AML-193 (cell line): Measurements from ENCODE around the gene CD151.

ENCODE experiments used
- DNase-seq, 2 experiments: peaks; one replicate each; lab custom pipeline; 2025; lab: John Stamatoyannopoulos, UW

CD151 gene

DNA sequence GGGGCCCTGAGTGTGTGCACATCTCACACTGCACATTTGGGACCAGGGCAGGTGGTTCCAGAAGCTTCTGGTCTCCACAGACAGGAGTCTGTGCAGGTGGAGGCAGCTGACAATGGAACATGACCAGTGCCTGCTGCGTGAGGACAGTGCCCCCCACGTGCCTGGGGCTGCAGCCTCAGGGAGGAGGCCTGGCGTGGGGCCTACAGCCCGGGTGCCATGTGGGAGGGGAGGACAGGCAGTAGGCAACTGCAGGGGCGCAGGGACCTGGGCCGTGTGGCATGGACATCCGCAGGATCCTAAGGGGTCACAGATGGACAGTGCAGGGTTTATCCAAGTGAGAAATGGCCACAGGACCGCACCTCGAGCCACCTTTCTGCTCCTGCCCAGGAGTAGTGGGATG lies 38.7 kb downstream of the CD151 start:
- DNase-seq, result no peak

DNA sequence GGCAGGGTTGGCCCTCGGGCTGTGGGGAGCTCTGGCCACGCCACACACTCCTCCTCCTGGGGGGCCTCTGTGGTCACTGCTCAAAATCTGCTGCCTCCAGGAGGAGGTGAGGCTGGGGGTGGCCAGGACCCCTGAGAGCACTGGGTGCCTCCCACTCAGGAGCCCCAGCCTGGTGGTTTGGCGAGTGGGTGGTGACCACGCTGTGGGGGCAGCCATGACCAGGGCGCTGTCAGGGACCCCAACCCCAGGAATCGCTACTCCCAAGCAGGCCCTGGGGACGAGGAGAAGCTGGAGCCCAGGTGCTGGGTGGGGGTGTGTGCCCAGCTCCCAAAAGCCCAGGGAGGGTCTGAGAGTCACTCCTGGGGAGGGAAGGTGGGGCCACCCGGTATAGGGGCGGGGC lies 40.0 kb downstream of the CD151 start:
- DNase-seq, result no peak

DNA sequence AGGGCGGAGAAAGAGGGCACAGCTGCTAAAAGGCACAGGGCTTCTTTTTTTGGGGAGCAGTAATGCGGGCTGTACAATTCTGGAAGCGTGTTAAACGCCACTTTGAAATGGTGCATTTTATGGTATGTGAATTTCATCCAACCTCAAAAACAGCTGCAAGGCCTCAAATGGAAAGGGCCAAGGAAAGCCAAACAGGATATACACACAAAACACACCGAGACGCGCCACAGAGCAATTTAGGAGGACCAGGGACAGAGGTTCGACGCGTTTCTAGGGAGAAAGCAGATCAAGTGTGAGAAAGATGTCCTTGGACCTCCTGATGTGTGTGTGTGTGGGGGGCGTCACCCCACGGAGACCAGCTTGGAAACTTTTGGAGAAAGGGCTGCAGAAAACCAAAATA lies 41.0 kb downstream of the CD151 start:
- DNase-seq, result no peak

DNA sequence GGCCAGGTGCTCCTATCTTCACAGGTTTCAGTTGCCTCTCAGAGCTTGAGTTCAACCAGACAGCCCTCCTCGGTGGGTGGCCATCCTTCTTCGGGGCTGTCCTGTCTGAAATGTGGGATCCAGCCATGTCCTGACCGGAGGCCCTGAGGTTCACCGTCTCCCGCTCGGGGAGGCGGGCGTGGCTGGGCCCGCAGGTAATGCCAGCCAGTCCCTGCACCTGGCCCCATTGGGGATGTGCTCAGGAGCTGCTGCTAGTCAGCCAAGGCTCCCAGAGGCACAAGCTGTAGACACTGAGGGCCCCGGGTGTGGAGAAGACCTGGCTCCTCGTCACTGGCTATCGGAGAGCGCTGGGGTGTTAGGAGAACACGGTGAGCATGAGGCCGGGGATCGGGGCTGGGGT lies 42.5 kb downstream of the CD151 start:
- DNase-seq, result no peak

DNA sequence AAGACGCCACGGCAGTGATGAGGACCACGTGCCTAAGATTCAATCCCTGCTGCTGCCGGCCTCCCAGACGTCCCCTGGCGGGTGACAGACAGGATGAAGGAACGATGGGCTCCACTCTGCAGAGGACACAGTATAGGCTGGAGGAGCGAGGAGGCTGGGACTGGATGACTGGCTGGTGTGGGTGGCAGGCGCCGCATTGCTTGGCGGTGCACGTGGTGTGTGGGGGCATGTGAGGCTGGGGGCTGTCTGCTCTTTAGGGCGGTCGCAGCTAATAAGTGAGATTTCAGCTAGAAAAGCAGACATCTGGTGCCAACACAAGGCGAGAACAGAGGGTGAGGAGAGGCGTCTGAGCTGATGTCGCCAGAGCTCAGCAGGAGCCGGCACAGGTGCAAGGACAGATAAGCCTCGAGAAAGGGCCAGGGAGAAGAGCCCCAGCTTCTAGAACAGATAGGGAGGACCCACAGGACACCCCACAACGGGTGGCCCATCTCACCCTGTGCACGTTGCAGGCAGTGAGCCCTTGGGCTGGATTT lies 43.1 kb downstream of the CD151 start:
- DNase-seq, result no peak

DNA sequence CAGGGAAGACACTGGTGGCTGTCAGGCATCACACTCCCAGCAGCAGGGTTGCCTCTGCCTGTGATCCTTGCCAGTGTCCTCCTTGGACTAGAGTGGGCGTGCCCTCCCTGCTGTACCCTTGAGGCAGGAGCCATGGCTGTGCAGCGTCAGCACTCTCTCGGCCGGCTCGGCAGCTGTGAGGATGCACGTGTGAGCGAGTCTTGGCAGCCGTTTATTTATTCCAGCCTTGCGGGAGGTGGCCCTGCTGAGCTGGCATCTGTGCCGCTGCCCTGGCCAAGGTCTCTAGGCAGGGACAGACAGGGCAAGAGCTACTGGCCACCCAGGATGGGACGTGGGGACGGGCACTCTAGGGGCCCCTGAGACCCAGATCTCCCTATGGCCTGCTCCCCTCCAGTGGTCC lies 43.8 kb downstream of the CD151 start:
- DNase-seq, result no peak

DNA sequence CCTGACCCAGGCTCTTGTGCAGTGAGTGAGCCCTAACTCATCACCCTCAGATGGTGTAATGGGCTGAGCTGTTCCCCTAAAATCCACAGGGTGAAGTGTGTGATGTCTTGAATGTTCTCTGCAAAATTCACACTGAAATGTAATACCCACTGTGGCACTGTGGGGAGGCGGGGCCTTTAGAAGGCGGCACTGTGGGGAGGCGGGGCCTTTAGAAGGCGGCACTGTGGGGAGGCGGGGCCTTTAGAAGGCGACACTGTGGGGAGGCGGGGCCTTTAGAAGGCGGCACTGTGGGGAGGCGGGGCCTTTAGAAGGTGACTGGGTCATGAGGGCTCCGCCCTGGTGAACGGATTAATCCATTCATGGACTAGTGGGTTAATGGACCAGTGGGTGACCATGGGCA lies 44.8 kb downstream of the CD151 start:
- no peak for DNase-seq

DNA sequence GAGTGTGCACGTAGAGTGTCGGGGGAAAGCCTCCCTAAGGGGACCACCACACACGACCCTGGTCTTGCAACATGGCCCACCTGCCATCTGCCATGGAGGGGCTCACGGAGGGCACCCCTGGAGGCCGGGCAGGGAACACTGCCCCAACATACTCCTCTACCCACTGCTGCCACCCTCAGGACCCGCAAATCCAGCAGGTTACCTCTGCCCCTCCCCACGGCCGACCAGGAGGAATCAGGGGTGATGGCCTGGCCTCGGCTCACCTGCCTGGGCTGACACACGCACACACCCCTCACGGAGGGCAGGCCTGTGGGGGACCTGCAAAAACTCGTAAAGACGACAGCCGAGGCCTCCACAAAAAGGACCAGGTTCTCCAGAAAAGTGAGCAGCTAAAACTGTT lies 47.7 kb downstream of the CD151 start:
- no peak for DNase-seq

DNA sequence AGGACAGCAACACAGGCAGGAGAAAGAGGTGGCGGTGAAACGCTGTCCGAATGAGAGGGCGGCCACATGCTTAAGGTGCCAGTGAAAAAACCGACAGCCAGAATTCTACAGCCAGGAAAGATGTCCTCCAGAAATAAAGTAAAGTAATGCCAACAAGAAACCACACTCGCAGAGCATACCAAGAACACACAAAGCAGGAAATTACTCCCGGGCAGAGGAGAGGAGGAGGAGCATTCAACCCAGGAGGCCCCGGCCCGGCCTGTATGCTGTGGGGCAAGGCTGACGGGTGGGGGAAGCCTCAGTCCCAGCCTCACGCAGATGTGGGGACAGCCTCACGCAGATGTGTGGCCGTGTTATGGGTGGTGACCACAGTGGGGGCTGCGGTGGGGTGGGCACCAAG lies 49.8 kb downstream of the CD151 start:
- DNase-seq, result no peak

DNA sequence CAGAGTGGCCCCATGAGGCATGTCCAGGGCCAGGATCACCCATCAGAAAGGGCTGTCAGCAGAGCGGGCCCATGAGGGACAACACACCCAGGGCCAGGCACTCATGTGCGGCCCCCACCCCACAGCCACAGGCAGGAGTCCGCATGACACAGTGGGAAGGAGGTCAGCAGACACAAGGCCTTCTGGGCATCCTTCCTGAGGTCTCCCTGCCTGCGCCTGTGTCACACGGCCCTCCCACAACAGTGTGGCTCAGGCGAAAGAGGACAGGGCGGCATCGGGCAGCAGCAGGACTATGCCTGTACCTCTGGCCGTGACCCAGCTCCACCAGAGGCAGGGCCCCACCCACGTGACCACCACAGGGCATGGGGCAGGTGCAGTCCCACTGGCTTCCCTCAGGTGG lies 50.8 kb downstream of the CD151 start:
- no peak for DNase-seq

DNA sequence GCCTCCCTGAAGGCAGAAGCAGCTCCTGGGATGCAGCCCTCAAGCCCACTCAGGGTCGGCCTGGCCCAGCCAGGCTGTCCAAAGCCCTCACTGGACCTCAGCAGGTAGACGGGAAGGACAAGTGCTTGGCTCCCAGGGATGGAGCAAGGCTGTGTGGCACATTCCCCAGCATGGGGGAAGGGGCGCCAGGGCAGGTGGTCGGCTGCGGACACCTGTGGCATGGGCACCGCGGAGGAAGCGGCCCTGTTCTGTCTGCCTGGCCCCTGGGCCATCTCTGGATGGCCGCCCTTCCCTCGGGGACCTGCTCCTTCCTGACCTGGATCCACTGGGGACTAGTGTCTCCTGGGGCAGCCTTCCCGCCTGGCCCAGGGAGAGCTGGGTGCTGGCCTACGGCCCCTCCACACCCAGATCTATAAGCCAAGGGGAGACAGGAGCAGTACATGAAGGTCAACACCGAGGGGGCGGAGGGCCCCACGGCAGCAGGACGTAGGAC lies 51.9 kb downstream of the CD151 start:
- DNase-seq, result no peak

DNA sequence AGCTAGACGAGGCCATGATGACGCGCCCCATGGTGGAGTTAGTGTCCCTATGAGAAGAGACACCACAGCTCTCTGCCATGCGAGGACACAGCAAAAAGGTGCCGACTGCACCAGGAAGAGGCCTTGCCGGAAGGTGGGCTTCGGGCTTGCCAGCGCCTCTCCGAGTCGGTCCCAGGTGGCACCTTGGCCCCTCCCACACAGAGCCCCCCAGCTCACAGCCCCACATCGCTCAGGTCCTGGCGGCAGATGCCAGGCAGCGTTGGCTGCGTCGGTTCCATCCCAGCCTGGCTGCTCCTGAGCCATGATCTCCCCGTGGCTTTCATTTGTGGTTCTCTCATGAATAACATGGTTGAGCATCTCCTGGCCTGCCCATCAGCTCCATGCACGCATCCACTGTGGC lies 53.8 kb downstream of the CD151 start:
- no peak for DNase-seq

DNA sequence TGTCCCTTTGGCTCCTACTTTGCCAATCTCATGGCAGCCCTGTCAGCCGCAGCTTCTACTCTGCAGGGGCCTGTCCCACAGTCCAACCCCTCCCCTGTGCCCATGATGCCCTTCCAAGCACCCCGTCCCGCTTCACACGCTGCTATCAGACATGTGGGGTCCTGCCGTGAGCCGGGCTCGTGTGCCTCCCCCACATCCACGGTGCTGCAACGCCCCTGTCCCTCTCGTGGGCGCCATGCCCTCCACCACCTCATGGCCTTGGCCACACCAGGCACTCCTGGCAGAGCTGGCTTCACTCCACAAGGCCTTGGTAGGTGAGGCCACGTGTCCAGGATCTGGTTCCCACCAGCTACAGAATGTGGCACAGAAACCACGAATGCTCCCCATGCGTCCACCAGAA lies 54.8 kb downstream of the CD151 start:
- DNase-seq, result no peak
